HT1080 (cell line): ENCODE results near the gene SPATA9. TPM values are rescaled to one million over a fixed set of nuclear protein-coding genes. Genes with fewer than 3 reads are reported as not detected.
A peak's percentile ranks its signal among the peaks of the same experiment; 100 is the strongest.
"Not testable (repeated sequence)": the region's sequence is repeated elsewhere in the genome, so short reads cannot be mapped to it uniquely, and the experiment has no call there.

Experiments used
- DNase-seq: peaks from one replicate; pipeline ENCODE4 v3.0.0-alpha.2; 2015; ENCODE audit warnings: low read depth
- total RNA-seq: library from RNA; depleted of rRNA; stranded (reverse); fragments of >200 nt; shearing (Covaris generic); gene quantifications from 2 replicates; pipeline ENCODE4 v1.2.3, GENCODE V29; 2014

The SPATA9 gene
- total RNA-seq, 1 experiment from 2014 or later, result not detected

DNA sequence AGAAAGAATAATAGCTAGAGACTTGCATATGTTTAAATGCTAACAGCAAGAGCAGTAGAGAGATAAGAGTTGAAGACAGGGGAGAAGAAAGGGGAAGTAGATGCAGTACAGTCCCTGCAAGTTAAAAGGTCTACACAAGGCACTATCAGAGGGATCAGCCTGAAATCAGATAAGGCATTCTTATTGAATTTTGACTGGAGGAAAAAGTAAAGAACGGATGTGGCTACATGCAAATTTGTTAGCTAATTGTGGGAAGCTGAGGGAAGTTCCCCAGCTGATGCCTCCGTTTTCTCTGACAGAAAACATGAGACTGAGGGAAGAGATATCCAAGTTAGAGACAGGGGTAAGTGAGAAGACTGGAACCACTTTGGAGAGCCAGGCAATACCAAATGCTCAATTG is 35.4 kb upstream of the SPATA9 start:
- no peak for DNase-seq

DNA sequence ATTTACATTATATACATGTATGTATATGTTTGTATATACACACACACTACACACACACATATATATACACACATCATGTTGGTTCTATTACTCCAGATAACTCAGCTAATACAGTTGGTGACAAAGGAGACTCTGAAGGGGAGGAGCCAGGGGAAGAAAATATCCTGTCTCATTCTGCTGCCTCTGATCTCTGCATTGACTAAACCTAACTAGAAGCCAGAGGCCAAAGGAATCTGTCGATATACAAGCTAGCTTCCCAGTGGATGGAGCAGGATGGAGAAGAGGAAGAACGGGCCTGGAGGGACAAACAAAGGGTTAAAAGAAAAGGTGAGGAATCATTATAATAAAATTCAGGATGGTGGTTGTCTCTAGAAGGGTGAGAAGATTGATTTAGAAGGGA is 34.6 kb upstream of the SPATA9 start:
- DNase-seq, result no peak

DNA sequence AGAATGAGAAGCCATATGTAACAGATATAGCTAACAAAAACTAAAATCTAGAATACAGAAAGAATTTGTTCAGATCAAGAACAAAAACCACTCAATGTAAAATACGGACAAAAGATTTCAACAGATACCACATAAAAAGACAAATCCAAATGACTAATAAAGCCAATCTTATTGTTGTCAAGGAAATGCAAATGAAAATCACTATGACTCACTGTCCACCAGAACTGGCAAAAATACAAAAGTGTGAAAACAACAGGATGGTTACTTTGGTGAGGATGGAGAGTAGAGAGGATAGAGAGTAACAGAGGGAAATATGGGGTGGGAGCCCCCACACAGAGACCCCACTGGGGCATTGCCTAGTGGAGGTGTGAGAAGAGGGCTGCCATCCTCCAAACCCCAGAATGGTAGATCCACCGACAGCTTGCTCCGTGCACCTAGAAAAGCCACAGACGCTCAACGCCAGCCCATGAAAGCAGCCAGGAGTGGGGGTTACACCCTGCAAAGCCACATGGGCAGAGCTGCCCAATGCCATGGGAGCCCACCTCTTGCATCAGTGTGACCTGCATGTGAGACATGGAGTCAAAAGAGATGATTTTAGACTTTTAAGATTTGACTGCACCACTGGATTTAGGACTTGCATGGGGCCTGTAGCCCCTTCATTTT is 33.1 kb upstream of the SPATA9 start:
- peak; percentile 88 for DNase-seq

DNA sequence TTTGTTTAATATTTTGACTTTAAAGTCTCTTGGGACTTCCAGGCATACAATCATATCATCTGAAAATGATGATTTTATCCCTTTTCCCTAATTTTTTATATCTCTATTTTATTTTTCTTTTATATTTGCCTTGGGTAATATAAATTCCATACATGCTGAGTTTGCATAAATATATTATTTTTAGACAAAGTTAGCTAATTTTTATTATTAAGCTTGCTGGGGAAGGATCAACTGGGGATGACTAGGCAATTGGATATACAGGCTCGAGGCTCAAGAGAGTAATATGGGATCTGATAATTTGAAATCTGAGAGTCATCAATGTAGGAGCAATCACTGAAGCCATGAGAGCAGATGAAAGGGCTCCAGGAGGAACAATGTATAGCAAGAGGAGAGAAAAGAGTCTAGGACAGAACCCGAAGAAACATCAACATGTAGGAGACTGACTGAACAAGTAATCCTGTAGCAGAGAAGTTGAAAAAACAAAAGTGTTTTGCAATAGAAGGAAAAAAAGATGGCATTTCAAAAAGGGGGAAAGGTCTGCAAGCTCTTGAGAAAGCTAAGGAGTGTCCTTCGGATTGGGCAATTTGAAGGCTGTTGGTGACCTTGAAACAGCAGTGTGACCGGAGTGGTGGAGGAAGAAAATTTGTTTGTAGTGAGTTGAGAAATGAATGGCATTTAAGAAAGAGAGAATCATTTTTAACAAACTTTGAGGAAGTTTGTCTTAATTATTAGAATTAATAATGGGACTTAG is 31.3 kb upstream of the SPATA9 start:
- no peak for DNase-seq

DNA sequence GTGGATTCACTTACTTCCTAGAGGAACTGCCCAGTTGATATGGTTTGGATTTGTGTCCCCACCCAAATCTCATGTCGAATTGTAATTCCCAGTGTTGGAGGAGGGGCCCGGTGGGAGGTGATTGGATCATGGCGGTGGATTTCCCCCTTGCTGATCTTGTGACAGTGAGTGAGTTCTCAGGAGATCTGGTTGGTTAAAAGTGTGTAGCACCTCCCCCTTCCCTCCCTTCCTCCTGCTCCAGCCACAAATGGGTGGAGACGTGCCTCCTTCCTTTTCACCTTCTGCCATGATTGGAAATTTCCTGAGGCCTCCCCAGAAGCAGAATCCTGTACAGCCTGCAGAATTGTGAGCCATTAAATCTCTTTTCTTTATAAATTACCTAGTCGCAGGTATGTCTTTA is 30.5 kb upstream of the SPATA9 start:
- DNase-seq, result not testable (repeated sequence)

DNA sequence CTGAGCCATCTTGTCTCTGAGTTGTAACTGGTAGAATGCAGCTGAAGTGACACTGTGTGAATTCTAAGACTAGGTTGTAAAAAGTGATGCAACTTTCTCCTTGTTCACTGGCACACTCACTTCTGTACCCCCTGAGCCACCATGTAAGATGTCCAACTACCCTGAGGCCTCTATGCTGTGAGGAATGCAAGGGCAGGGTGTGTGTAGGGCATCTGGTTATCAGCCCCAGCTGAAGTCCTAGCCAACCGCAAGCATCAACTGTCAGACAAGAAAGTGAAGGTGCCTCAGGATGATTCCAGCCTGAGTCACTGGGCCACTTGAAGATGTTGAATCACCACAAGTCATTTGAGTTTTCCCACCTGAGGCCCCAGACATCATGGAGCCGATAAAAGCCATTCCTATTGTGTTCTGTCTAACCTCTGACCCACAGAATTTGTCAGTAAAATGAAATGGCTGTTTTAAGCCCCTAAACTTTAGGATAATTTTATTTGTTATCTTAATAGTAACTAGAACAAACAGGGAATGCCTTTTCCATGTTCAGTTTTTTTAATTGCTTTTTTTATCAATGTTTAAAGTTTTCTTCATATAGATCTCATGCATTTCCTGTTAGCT is 29.7 kb upstream of the SPATA9 start:
- peak; percentile 99 for DNase-seq

DNA sequence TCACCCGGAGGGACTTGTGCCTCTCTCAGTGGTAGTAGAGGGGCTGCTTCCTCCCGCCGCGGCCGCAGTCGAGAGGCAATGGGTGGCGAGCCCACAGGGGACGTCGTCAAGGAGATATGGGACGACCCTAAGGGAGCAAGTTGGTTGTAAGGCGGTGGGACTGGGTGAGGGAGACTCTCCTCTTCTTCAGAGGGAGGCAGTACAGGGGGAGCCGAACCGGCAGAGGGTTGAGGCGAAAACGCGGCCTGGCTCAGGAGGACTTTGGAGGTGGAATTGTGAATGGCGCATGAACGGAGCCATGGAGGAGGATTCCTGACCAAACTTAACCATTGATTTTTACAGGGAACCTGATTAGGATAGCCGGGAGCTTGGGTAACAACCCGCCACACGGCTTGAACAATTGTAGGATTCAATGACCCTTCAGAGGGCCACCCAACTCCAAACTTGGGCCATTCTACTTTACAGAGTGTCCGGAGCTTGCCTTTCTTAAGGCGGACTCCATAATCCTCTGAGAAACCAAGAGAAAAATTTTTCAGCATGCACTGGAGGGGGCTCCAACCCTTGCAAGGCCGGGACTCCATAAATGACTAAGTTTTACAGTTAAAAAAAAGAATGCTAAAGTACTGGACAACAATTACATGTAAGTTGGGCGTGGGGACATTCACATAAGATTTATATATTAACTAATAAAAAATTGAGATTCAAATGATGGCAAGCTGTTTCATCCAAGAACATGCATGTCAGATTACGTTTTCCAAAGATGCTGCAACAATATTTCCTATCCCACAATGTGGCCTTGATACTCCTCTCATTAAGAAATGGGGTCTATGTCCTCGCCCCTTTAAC is 28.9 kb upstream of the SPATA9 start:
- DNase-seq, result no peak

DNA sequence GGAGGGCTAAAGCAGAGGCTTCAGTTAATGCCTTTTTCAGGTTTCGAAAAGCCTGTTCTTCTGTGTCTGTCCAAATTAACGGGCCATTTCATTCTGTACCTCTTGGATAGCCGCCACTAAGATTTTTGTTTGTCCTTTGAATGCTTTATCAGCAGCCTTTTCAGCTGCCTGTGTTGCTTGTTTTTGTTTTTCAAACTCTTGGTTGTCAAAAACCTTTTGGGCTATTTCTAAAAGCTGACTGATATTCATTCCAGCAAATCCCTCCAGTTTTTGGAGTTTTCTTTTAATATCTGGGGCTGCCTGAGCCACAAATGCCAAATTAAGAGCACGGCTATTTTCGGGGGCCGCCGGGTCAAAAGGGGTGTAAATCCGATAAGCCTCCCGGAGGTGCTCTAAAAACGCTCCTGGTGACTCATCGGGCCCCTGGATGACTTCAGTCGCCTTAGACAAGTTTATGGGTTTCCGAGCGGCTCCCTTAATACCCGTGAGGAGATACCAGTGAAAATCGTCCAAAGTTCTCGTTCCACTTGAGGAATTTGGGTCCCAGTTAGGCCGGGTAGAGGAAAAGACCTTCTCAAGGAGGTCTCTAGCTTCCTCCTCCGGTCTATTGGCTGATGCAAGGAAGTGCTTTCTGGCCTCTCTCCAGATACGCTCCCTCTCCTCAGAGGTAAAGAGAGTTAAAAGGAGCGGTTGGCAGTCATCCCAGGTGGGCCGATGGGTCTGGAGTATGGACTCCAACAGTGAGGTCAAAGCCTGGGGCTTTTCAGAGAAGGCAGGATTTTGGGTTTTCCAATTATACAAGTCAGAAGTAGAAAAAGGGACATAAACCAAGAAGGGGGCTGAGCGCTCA is 28.1 kb upstream of the SPATA9 start:
- not testable (repeated sequence) for DNase-seq

DNA sequence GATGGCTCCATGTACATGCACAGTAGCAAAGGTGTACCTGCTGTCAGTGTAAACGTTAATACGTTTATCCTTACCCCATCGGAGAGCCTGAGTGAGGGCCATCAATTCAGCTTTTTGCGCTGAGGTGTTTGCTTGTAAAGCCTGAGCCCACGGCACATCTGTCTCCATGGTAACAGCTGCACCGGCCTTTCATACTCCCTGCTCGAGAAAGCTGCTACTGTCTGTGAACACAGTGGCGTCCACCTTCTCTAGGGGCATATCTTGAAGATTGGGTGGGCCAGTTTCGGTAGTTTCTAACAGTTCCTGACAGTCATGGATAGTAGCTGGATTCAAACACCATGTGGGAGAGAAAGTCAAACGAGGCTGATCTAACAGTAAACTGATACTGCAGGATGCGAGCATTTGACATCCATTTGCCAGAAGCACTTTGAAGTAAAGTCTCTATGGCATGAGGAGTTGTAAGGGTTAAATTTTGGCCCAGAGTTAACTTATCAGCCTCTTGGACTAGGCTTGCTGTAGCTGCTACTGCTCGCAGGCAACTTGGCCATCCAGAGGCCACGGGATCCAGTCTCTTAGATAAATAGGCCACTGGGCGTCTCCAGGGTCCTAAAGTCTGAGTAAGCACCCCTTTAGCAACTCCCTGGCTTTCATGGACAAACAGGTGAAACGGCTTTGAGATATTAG is 27.3 kb upstream of the SPATA9 start:
- no peak for DNase-seq

DNA sequence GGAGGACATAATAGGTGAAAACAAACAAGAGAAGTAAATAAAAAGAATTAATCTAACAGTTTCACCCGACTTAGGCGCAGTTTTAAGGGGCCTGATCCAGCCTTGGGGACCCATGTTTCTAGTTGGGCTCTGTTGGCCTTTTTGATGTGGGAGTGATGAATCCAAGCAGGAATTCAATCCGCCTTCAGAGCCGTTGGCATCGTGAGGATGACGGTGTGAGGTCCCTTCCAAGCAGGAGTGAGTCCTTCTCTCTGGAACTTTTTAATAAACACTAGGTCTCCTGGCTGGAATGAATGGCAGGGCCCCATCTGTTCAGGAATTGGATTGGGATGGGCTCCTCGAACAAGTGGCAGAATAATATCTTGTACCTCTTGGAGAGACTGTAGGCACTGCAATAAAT is 26.1 kb upstream of the SPATA9 start:
- DNase-seq, result no peak

DNA sequence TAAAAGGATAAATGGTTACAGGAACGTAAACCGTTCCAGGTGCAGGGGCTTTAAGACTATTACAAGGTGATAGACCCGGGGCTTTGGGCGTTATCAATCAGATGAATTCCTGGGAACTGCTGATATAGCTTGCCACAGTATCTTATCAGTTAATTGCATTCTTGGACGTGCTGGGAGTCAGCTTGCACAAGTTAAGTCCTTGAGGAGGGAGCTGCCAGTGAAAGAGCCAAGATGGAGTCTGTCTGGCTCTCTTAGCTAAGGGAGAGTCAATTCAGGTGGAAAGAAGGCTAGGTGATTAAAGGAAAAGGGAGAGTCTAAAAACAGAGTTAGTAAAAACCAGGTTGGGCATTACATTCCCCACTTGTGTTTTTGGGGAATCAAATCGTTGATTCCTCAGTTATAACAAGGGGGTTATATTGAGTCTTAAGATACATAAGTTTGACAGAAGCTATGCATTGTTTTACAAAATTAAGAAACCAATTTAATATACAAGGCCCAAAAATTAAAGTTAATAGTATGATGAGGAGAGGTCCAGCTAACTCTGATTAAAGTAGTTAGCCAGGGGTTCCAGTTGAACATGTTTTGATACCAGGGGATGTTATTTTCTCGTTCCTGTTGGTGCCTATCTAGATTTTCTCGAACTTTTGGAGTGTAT is 24.9 kb upstream of the SPATA9 start:
- not testable (repeated sequence) for DNase-seq

DNA sequence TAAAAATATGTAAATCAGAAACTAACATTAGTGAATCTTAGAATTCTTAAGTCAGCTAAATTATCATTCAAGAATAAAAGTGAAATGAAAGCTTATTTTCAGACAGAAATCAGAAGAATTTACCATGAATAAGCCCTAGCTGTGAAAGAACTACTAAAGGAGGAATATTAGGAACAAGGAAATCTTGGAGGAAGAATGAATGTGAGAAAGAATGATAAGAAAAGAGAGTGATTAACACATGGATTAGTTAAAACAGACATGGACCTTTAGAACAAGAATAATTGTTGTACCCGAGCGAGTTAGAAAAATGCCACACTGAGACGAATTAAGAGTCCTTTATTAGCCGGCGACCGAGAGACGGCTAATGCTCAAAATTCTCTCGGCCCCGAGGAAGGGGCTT is 24.3 kb upstream of the SPATA9 start:
- DNase-seq, result no peak

DNA sequence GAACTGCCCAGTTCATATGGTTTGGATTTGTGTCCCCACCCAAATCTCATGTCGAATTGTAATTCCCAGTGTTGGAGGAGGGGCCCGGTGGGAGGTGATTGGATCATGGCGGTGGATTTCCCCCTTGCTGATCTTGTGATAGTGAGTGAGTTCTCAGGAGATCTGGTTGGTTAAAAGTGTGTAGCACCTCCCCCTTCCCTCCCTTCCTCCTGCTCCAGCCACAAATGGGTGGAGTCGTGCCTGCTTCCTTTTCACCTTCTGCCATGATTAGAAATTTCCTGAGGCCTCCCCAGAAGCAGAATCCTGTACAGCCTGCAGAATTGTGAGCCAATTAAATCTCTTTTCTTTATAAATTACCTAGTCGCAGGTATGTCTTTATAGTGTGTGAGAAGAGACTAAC is 23.4 kb upstream of the SPATA9 start:
- not testable (repeated sequence) for DNase-seq

DNA sequence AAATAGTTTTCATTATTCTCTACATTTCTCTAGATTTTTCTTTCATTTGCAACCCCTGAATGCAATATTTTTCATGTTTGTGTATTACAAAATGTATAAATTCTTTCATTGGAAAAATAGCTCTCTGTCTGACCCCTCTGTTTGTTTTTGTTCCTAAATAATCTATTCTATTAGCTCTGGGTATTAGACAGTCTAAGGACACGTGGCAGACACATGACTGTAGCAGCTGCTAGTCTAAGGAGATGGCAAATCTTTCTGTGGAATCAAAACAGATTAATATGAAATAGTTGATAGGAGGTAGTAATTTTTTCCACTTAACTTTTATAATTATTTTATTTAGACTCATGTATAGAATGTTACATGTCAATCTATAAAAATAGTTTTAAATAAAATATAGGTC is 21.4 kb upstream of the SPATA9 start:
- no peak for DNase-seq

DNA sequence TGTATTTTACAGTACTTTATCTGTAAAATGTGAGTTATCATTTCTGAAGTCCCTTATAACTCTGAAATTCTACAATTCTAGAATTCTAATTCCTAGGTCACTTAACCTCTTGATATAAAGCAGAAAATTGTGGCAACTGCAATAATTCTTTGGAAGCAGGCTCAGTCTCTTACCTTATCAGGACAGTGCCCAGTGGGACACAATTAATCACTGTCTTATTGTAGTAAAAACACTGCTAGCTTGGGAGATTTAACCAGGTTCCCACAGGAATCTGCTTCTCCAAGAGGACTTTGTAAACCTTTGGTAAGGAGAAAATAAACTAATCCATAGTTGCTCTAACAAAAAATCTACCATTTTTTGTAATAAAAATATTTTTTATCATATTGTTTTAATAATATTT is 18.3 kb upstream of the SPATA9 start:
- DNase-seq, result no peak

DNA sequence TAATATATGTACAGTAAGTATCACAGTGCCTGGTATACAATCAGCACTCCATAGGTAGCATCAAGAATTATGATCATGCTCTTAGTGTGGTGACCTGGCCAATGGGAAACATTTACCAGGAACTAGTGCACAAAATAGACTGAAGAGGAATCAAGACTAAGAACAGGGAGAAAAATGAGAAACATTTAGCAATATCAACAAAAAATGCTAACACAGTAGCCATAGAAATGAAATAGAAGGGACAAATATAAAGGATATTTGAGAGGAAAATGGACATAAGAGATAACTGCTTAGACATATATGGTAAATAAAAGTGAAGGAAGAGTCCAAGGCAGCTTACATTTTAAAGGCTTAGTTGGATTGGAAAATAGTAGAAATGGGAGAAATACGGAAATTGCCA is 16.5 kb upstream of the SPATA9 start:
- DNase-seq, result no peak

DNA sequence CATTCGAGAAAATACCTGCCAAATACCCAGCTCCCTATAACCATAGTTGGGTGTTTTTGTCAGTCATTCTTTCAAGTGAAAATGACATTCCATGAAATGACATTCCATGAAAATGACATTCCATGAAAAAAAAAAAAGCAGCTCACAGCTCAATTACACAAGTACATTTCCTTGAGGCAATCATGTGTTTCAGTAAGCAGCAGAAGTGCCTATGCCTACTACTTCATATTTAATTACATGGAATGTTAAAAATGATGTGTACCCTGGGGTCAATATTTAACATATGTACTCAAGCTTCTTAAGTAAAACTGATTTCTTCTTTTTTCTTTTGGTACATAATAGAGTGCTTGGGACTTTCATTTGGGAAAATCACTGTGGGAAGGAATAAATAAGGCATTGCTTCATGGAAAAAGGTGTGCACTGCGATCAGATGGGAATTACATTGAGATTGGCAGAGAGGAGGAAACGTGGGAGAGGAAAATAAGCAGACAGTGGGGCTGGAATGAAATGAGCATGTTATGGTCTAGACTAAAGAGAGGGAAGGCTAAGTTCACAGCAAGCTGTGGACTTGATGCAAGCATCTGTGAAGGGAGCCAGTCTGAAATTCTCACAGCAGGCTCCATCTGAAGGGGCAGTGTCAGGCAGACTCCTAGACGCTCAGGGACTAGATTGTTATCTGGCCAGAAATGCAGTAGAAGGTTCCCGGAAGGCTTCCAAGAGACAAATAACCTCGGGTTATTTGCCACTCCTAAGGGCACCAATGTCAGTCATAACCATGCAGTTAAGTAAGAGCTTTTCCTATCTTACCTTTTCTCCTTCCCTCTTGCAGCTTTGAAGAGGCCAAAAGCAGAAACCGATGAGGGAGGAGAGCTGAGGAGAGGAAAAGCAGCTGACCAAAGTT is 15.2 kb upstream of the SPATA9 start:
- DNase-seq, result no peak

DNA sequence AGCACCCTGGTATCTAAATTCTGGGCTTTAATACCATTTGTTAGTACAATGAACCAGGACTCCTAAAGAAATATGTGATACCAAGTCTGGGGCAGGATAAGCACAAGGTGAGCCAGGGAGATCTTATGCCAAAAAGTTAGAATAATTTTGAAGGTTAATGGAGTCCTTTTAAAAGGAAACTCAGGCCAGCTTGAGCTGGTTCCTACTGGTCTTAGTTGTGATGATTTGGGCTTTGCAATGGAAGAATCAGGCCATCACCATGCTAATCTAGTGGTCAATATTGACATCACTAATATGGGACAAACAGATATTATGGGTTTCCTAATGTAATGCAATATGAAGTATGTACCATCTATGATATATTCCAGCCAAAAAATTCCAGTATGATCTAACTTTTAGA is 7.5 kb upstream of the SPATA9 start:
- no peak for DNase-seq

DNA sequence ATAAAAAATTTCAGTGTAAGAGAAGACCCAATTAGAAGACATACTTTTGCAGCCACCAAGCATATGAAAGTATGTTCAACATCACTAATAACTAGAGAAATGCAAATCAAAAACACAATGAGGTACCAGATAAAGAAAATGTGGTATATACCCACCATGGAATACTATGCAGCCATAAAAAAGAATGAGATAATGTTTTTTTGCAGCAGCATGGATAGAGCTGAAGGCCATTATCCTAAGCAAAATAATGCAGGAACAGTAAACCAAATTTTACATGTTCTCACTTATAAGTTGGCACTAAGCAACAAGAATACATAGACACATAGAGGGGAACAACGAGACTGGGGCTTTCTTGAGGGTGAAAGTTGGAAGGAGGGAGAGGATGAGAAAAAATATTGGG is 6.9 kb upstream of the SPATA9 start:
- no peak for DNase-seq
